ENCODE data around the gene NPTX2.

DNA sequence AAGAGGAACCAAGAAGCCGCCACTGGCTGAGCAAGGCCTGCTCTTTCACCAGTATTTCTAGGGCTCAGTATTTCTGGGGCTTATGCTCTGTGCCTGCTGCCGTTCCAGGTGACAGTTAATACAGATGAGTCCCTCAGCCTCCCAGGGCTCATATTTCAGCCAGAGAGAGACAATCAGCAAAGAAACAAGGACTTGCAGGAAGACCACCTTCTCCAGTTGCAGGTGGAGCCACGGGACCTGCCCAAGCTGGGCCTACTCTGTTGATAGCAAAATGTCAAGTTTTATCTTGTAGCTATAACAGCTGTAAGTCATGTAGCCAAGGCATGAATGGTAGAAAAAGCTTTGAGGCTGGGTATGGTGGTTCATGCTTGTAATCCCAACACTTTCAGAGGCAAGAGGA is 42.7 kb downstream of the NPTX2 start:
- TF ChIP-seq, protein P1, sequence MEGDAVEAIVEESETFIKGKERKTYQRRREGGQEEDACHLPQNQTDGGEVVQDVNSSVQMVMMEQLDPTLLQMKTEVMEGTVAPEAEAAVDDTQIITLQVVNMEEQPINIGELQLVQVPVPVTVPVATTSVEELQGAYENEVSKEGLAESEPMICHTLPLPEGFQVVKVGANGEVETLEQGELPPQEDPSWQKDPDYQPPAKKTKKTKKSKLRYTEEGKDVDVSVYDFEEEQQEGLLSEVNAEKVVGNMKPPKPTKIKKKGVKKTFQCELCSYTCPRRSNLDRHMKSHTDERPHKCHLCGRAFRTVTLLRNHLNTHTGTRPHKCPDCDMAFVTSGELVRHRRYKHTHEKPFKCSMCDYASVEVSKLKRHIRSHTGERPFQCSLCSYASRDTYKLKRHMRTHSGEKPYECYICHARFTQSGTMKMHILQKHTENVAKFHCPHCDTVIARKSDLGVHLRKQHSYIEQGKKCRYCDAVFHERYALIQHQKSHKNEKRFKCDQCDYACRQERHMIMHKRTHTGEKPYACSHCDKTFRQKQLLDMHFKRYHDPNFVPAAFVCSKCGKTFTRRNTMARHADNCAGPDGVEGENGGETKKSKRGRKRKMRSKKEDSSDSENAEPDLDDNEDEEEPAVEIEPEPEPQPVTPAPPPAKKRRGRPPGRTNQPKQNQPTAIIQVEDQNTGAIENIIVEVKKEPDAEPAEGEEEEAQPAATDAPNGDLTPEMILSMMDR (conservative IDR thresholded peaks at IDR 0.05 in 1 of 2, IDR thresholded peaks at IDR 0.05 in 1 of 2; ENCODE audit: extremely low read depth in 1 of 2, insufficient read depth in 1 of 2, low read depth in 1 of 2, low read length in 2 of 2) = no peak
- no peak for TF ChIP-seq EZH2 (IDR thresholded peaks at IDR 0.05; ENCODE audit: borderline replicate concordance, low read length)

Measured in mammary epithelial cell (primary cell).